ENCODE results near the gene MFSD6. TPM values are rescaled to one million over a fixed set of nuclear protein-coding genes. Genes with fewer than 3 reads are reported as not detected.

Gene MFSD6
- total RNA-seq, 4 donors from 2014 or later = 76.3 to 99.1 (median 83.0) TPM

- H3K36me3 ChIP-seq = no peaks in the 10 kb centered on the region
- no peaks in the 10 kb centered on the region for H3K9me3 ChIP-seq
- H3K4me1 ChIP-seq = peaks cover 6 to 45% (median 16%) of the 10 kb centered on the region in 4 donors
- intact Hi-C loops (cut with DNase I; ENCODE audit: low total_unique reads) (loop anchor here (10.0 kb wide), 1 partner anchor 76 kb away; no protein-coding TSS in a partner anchor), in situ Hi-C loops (cut with MboI; ENCODE audit: low pct_ligation_motif_present in 1 of 4, low pct_unique_long_range_greater_than_20kb in 1 of 4, low sequenced_read_pairs in 3 of 4) (no loop called here)
- DNase-seq = peak; percentile 72
- H3K27me3 ChIP-seq = no peaks in the 10 kb centered on the region
- H3K4me3 ChIP-seq = peak overlapping the region; percentile 37 to 92 (median 91)
- peak overlapping the region; percentile 90 to 95 (median 94) for H3K27ac ChIP-seq
- peak; percentile 35 to 77 (median 68) for TF ChIP-seq POLR2AphosphoS5 (IDR thresholded peaks at IDR 0.05)
- no peak for TF ChIP-seq EP300 (IDR thresholded peaks at IDR 0.05; ENCODE audit: low read depth)
- TF ChIP-seq CTCF (IDR thresholded peaks at IDR 0.05) = peak in 1 of 5 experiments; percentile 23
- TF ChIP-seq POLR2A (IDR thresholded peaks at IDR 0.05) = peak; percentile 71
- 1 to 44% methylated on average over 1 to 38 of the region's 54 CpGs for WGBS, 2 donors (ENCODE audit: low coverage in 1 of 2)
Measured at GRCh38 chr2:190408538-190409271, 550 bp downstream of the MFSD6 start.

- intact Hi-C loops (cut with DNase I; ENCODE audit: low total_unique reads) (loop anchor here (10.0 kb wide), 1 partner anchor 75 kb away; no protein-coding TSS in a partner anchor), in situ Hi-C loops (cut with MboI; ENCODE audit: low pct_ligation_motif_present in 1 of 4, low pct_unique_long_range_greater_than_20kb in 1 of 4, low sequenced_read_pairs in 3 of 4) (no loop called here)
- H3K9me3 ChIP-seq = no peaks in the 10 kb centered on the region
- TF ChIP-seq POLR2AphosphoS5 (IDR thresholded peaks at IDR 0.05) (no peak), EP300 (IDR thresholded peaks at IDR 0.05; ENCODE audit: low read depth) (no peak), POLR2A (IDR thresholded peaks at IDR 0.05) (no peak), CTCF (IDR thresholded peaks at IDR 0.05) (no peak)
- DNase-seq = no peak
- WGBS, 2 donors (ENCODE audit: low coverage in 1 of 2) = 13 to 40% methylated on average over 1 to 2 of the region's 2 CpGs
- peak overlapping the region in 2 of 4 donors; percentile 91 to 92 for H3K4me3 ChIP-seq
- H3K36me3 ChIP-seq = no peaks in the 10 kb centered on the region
- H3K4me1 ChIP-seq = peaks cover 6 to 54% (median 18%) of the 10 kb centered on the region in 4 donors
- no peaks in the 10 kb centered on the region for H3K27me3 ChIP-seq
- H3K27ac ChIP-seq = peak overlapping the region; percentile 90 to 95 (median 94)
Measured at GRCh38 chr2:190409616-190410015, 1.5 kb downstream of the MFSD6 start.

GRCh38 chr2:190410166-190410565, 2.0 kb downstream of the MFSD6 start:
- H3K4me3 ChIP-seq = no peak overlapping the region
- no peaks in the 10 kb centered on the region for H3K36me3 ChIP-seq
- no peaks in the 10 kb centered on the region for H3K9me3 ChIP-seq
- intact Hi-C loops (cut with DNase I; ENCODE audit: low total_unique reads) = no loop called here
- H3K4me1 ChIP-seq = peaks cover 6 to 51% (median 18%) of the 10 kb centered on the region in 4 donors
- H3K27ac ChIP-seq = peak overlapping the region in 1 of 4 donors; percentile 94
- TF ChIP-seq POLR2AphosphoS5 (IDR thresholded peaks at IDR 0.05) (no peak), EP300 (IDR thresholded peaks at IDR 0.05; ENCODE audit: low read depth) (no peak), POLR2A (IDR thresholded peaks at IDR 0.05) (no peak), CTCF (IDR thresholded peaks at IDR 0.05) (no peak)
- no peaks in the 10 kb centered on the region for H3K27me3 ChIP-seq
- DNase-seq = no peak
- in situ Hi-C loops (cut with MboI; ENCODE audit: low pct_ligation_motif_present in 1 of 4, low pct_unique_long_range_greater_than_20kb in 1 of 4, low sequenced_read_pairs in 3 of 4) = no loop called here
- WGBS, 2 donors (ENCODE audit: low coverage in 1 of 2) = 78 to 87% methylated on average over 3 of the region's 3 CpGs

- Histone ChIP-seq H3K9me3 (no peaks in the 10 kb centered on the region), H3K4me3 (no peak overlapping the region), H3K4me1 (peaks cover 2 to 69% (median 23%) of the 10 kb centered on the region in 4 donors), H3K36me3 (no peaks in the 10 kb centered on the region), H3K27me3 (no peaks in the 10 kb centered on the region), H3K27ac (no peak overlapping the region)
- TF ChIP-seq CTCF (IDR thresholded peaks at IDR 0.05) = no peak
- no peak for TF ChIP-seq EP300 (IDR thresholded peaks at IDR 0.05; ENCODE audit: low read depth)
- TF ChIP-seq POLR2AphosphoS5 (IDR thresholded peaks at IDR 0.05) = no peak
- TF ChIP-seq POLR2A (IDR thresholded peaks at IDR 0.05) = no peak
- intact Hi-C loops (cut with DNase I; ENCODE audit: low total_unique reads) (no loop called here), in situ Hi-C loops (cut with MboI; ENCODE audit: low pct_ligation_motif_present in 1 of 4, low pct_unique_long_range_greater_than_20kb in 1 of 4, low sequenced_read_pairs in 3 of 4) (no loop called here)
- WGBS, 2 donors (ENCODE audit: low coverage in 1 of 2) = 64 to 70% methylated on average over 3 of the region's 3 CpGs
- no peak for DNase-seq
Measured at GRCh38 chr2:190412966-190413365, 4.8 kb downstream of the MFSD6 start.
